Tibial nerve (tissue), 4 donors: ENCODE measurements around the gene JOSD2.

Experiments used
- CTCF ChIP-seq, 5 experiments: fragments of 200-600 bp in 3 of 5; fragments of 450-650 bp in 2 of 5; sonication (generic) in 3 of 5; IDR thresholded peaks; one replicate each; pipeline ENCODE4 v1.5.1; 2016 to 2019; ENCODE audit warnings: antibody characterized with exemption in 5 of 5, mild to moderate bottlenecking in 3 of 5, moderate library complexity in 2 of 5
- EP300 ChIP-seq, 2 donors: sonication (generic); formaldehyde crosslinking; IDR thresholded peaks; one replicate each; pipeline ENCODE4 v1.6.1; 2017; ENCODE audit warnings: antibody characterized with exemption in 2 of 2, mild to moderate bottlenecking in 1 of 2
- POLR2A ChIP-seq, 2 donors: fragments of 450-650 bp; IDR thresholded peaks; one replicate each; pipeline ENCODE4 v1.6.1; 2017; ENCODE audit warnings: antibody characterized with exemption in 2 of 2, mild to moderate bottlenecking in 2 of 2, moderate library complexity in 2 of 2

- TF ChIP-seq CTCF (IDR thresholded peaks at IDR 0.05) (no peak), POLR2A (IDR thresholded peaks at IDR 0.05) (no peak), EP300 (IDR thresholded peaks at IDR 0.05) (no peak)
Measured at GRCh38 chr19:50459638-50460037, 51.4 kb downstream of the JOSD2 start.
